GM06990 (cell line): ENCODE results near the gene MYPN.

ENCODE experiments used
- DNase-seq: peaks from one replicate; pipeline ENCODE4 v3.0.0-alpha.2; 2011; ENCODE audit not compliant: insufficient read length; ENCODE audit errors: extremely low read depth
- H3K27me3 ChIP-seq: replicated peaks from 2 replicates; pipeline ENCODE4 v1.6.0; 2011; ENCODE audit warnings: low read length; ENCODE audit not compliant: control insufficient read depth, insufficient read depth
- H3K36me3 ChIP-seq: 2 replicates; pipeline ENCODE4 v1.5.1; 2011; ENCODE audit warnings: low read length; ENCODE audit not compliant: control insufficient read depth, insufficient read depth
- H3K4me3 ChIP-seq: replicated peaks from 2 replicates; pipeline ENCODE4 v1.5.1; 2011; ENCODE audit warnings: low read depth, mild to moderate bottlenecking, control low read depth, low read length
- CTCF ChIP-seq: IDR thresholded peaks from 2 replicates; pipeline ENCODE4 v1.5.1; 2011; ENCODE audit warnings: low read length, control low read depth, mild to moderate bottlenecking, inconsistent platforms; ENCODE audit not compliant: insufficient read depth, poor library complexity, severe bottlenecking

Gene MYPN

GRCh38 chr10:68137171-68137570 lies 27.9 kb downstream of the MYPN start:
- no peak for DNase-seq
- Histone ChIP-seq H3K4me3 (no peak overlapping the region), H3K27me3 (no peaks in the 10 kb centered on the region), H3K36me3 (no peaks in the 10 kb centered on the region)
- no peak for TF ChIP-seq CTCF

- DNase-seq = no peak
- no peak for TF ChIP-seq CTCF
- H3K27me3 ChIP-seq = no peaks in the 10 kb centered on the region
- no peaks in the 10 kb centered on the region for H3K36me3 ChIP-seq
- H3K4me3 ChIP-seq = no peak overlapping the region
Observed at GRCh38 chr10:68138526-68138925, 29.2 kb downstream of the MYPN start.

GRCh38 chr10:68139448-68140272 lies 30.4 kb downstream of the MYPN start:
- TF ChIP-seq CTCF = no peak
- Histone ChIP-seq H3K4me3 (no peak overlapping the region), H3K27me3 (no peaks in the 10 kb centered on the region), H3K36me3 (no peaks in the 10 kb centered on the region)
- no peak for DNase-seq

- H3K27me3 ChIP-seq = no peaks in the 10 kb centered on the region
- no peak for DNase-seq
- no peaks in the 10 kb centered on the region for H3K36me3 ChIP-seq
- H3K4me3 ChIP-seq = no peak overlapping the region
- no peak for TF ChIP-seq CTCF
Observed at GRCh38 chr10:68142761-68143160, 33.5 kb downstream of the MYPN start.

- Histone ChIP-seq H3K4me3 (no peak overlapping the region), H3K27me3 (no peaks in the 10 kb centered on the region), H3K36me3 (no peaks in the 10 kb centered on the region)
- no peak for DNase-seq
- TF ChIP-seq CTCF = no peak
Observed at GRCh38 chr10:68144709-68145108, 35.4 kb downstream of the MYPN start.
